Heart left ventricle (tissue), 13 donors: ENCODE measurements around the gene ENPP6.

ENCODE experiments used
- CTCF ChIP-seq, 12 donors: fragments of 200-600 bp; sonication (generic) in 4 of 12; IDR thresholded peaks; one replicate each; pipeline versions ENCODE4 v1.5.0 to v1.8.0; 2018 to 2022; ENCODE audit warnings: antibody characterized with exemption in 12 of 12, mild to moderate bottlenecking in 5 of 12
- POLR2A ChIP-seq, 2 donors: fragments of 450-650 bp; IDR thresholded peaks; one replicate each; pipeline ENCODE4 v1.6.1; 2017; ENCODE audit warnings: antibody characterized with exemption in 2 of 2, mild to moderate bottlenecking in 2 of 2, moderate library complexity in 2 of 2
- donor health status: ischemic (EF 13 %, LVEDD 7.1; RV severe dilation, severe dysfunction).
- donor health status: DM: no; HTN: yes; CAD: no.
- donor health status: DM: no; HTN: no; CAD: no.
- donor health status: ischemic (EF 25% LVEDD 6.9; RV normal size, moderate dysfunction).
- donor health status: ischemic (EF 25% LVEDD 5.7; RV mildly dilated, moderate dysfunction).
- donor health status: ischemic (EF 35%, LVEDD 5.7; RV mildly dilated, moderate dysfunction).
- donor health status: nonischemic (EF 11% LVEDD 7.7; RV severe dilation, severe dysfunction).
- donor health status: DM: yes; HTN: yes; CAD: no.
- donor health status: PGD.
- donor health status: ischemic (EF 29% LVEDD 5.4; RV normal size, mild dysfunction).
- donor health status: nonischemic (EF 23%, LVEDD 6.1; RV moderate dilation, normal function).

- TF ChIP-seq CTCF (IDR thresholded peaks at IDR 0.05) (no peak), POLR2A (IDR thresholded peaks at IDR 0.05) (no peak)
Observed at GRCh38 chr4:184166736-184167135, 50.9 kb downstream of the ENPP6 start.
